ENCODE results near the gene TEX36. TPM values are rescaled to one million over a fixed set of nuclear protein-coding genes. Genes with fewer than 3 reads are reported as not detected.
"Not testable (repeated sequence)": the region's sequence is repeated elsewhere in the genome, so short reads cannot be mapped to it uniquely, and the experiment has no call there.

Gene TEX36
- total RNA-seq, 1 experiment from 2014 or later, result not detected

GRCh38 chr10:125700355-125700911 is 17.5 kb upstream of the TEX36 start:
- Histone ChIP-seq H3K27ac (no peak overlapping the region), H3K4me1 (replicated peaks) (no peaks in the 10 kb centered on the region), H3K27me3 (replicated peaks) (0 out of 2 replicates have a peak, but pooled peaks cover 8% of the 10 kb centered on the region), H3K9me3 (replicated peaks) (no peaks in the 10 kb centered on the region), H3K36me3 (no peaks in the 10 kb centered on the region), H3K4me3 (no peak overlapping the region)
- DNase-seq (ENCODE audit: low read depth in 1 of 2, low spot score in 2 of 2), result no peak

GRCh38 chr10:125699562-125700143 is 16.7 kb upstream of the TEX36 start:
- Histone ChIP-seq H3K27ac (no peak overlapping the region), H3K36me3 (no peaks in the 10 kb centered on the region), H3K4me1 (replicated peaks) (no peaks in the 10 kb centered on the region), H3K27me3 (replicated peaks) (0 out of 2 replicates have a peak, but pooled peaks cover 8% of the 10 kb centered on the region), H3K4me3 (no peak overlapping the region), H3K9me3 (replicated peaks) (no peaks in the 10 kb centered on the region)
- DNase-seq (ENCODE audit: low read depth in 1 of 2, low spot score in 2 of 2), result no peak

DNA sequence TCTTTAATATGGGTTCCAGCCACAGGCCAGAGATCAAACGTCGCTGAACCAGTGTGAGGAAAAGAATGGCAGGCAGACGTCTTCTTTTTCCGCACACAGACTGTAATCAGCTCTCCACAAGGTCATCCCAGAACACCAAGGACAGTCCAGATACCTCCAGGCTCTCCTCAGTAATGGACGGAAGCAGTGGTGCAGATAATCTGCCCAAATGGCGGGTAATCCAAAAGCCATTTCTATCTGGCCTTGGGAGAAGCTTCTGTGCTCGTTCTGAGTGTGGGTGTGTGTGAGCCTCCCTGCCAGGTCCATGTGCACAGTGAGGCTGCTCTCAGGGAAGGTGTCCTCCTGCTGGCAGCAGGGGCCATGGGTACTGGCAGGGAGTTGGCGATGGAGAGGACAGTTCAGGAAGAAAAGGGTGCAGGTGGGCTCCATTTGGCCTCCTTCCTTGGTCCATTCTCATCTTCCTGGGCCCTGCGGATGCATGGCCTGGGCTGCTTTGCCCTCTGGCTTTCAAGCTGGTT is 15.6 kb upstream of the TEX36 start:
- DNase-seq (ENCODE audit: low read depth in 1 of 2, low spot score in 2 of 2), result no peak
- Histone ChIP-seq H3K9me3 (replicated peaks) (no peaks in the 10 kb centered on the region), H3K4me3 (no peak overlapping the region), H3K36me3 (no peaks in the 10 kb centered on the region), H3K27me3 (replicated peaks) (peaks cover 8% of the 10 kb centered on the region; the same call in 1 of the 2 replicates), H3K4me1 (replicated peaks) (no peaks in the 10 kb centered on the region), H3K27ac (no peak overlapping the region)

- not testable (repeated sequence) for H3K4me1 ChIP-seq (replicated peaks); H3K27ac ChIP-seq; H3K9me3 ChIP-seq (replicated peaks); H3K4me3 ChIP-seq; H3K36me3 ChIP-seq; DNase-seq (ENCODE audit: low read depth in 1 of 2, low spot score in 2 of 2)
- H3K27me3 ChIP-seq (replicated peaks), result peaks cover 13% of the 10 kb centered on the region; the same call in 1 of the 2 replicates
These were observed 13.9 kb upstream of the TEX36 start for GRCh38 chr10:125696884-125697283.

DNA sequence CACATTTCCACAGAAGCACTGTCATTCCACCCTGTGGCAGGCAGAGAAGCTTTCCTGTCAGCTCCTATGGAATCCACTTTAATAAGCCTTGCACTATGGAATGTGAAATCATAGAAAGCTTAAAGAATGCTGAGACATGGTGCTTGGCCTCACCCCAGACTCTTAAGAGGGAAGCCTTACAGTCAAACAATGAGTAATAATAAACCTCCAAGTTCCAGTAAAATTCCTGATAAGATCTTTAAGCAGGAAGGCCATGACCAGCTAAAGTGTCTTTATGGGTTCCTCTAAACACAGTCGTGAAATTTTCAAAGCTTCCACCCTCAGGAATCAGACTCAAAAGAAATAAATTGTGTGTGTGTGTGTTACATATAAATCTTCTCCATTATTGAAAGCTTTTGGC is 11.9 kb upstream of the TEX36 start:
- Histone ChIP-seq H3K4me1 (replicated peaks) (no peaks in the 10 kb centered on the region), H3K9me3 (replicated peaks) (no peaks in the 10 kb centered on the region), H3K27me3 (replicated peaks) (peaks cover 12% of the 10 kb centered on the region), H3K27ac (no peak overlapping the region), H3K4me3 (no peak overlapping the region), H3K36me3 (no peaks in the 10 kb centered on the region)
- no peak for DNase-seq (ENCODE audit: low read depth in 1 of 2, low spot score in 2 of 2)

- no peak overlapping the region for H3K4me3 ChIP-seq
- DNase-seq (ENCODE audit: low read depth in 1 of 2, low spot score in 2 of 2), result no peak
- no peaks in the 10 kb centered on the region for H3K4me1 ChIP-seq (replicated peaks)
- no peak overlapping the region for H3K27ac ChIP-seq
- peaks cover 8% of the 10 kb centered on the region for H3K27me3 ChIP-seq (replicated peaks)
- H3K36me3 ChIP-seq, result no peaks in the 10 kb centered on the region
- H3K9me3 ChIP-seq (replicated peaks), result no peaks in the 10 kb centered on the region
These were observed 10.5 kb upstream of the TEX36 start for GRCh38 chr10:125693524-125693847.

DNA sequence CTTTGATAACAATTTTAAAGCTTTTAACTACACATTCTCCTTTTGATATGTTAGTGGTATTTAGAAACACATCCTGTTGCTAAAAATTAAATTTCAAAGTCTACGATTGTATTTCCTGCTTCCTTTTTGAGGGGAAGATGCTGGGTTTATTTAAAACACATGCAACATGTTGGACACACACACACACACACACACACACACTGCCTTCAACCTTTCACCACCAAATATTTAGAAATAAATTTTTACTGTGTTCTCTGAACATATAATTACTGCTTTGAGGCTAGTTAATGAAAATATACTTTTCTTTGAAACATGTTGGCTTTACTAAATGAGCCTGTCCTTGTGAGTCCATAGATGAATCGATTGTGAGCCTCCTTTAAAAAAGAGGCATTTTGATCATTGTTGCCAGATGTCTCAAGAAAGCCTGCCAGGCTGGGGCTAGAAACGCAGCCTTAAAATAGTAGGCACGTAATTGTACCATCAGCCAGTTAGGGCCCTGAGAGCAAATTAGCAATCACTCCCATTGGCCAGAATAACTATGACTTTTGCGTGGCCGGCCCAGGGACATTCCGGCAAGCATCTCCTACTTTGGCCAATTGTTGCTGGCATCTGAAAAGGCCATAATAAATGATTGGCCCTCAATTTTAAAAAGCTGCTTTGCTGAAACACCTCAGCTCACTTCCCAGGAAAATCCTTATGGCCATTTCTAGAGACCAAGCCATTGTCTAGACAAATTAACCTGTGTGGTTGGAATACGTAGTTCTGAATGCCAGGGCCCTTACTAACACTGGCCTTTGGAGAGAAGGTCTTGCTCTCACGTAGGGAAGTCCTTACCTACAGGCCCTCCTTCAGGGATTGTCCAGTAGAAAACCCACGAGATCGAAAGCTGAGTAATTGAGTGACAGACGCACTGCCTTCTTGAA is 9.9 kb upstream of the TEX36 start:
- no peak for DNase-seq (ENCODE audit: low read depth in 1 of 2, low spot score in 2 of 2)
- Histone ChIP-seq H3K27ac (no peak overlapping the region), H3K4me1 (replicated peaks) (no peaks in the 10 kb centered on the region), H3K9me3 (replicated peaks) (no peaks in the 10 kb centered on the region), H3K4me3 (no peak overlapping the region), H3K27me3 (replicated peaks) (peaks cover 8% of the 10 kb centered on the region), H3K36me3 (no peaks in the 10 kb centered on the region)

DNA sequence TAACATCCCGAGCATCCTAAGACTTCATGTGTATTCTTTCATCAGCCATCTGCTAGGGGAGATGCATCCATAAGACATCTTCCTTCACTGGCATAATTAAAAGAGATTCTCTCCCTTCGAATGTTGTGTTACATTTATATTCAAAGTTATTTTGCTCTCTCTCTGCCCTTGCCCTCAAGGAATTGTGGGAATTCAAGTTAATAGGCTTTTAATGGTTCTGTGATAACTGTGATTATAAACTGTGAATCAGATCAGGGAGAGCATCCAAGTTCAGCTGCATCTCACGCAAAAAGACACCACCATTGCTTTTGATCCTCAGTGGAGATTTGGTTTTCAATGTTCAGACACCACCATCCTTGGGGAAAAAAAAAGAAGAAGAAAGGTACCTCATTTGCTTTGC is 9.2 kb upstream of the TEX36 start:
- H3K9me3 ChIP-seq (replicated peaks), result no peaks in the 10 kb centered on the region
- no peaks in the 10 kb centered on the region for H3K36me3 ChIP-seq
- no peak overlapping the region for H3K4me3 ChIP-seq
- no peaks in the 10 kb centered on the region for H3K4me1 ChIP-seq (replicated peaks)
- H3K27me3 ChIP-seq (replicated peaks), result peaks cover 8% of the 10 kb centered on the region
- H3K27ac ChIP-seq, result no peak overlapping the region
- no peak for DNase-seq (ENCODE audit: low read depth in 1 of 2, low spot score in 2 of 2)

- Histone ChIP-seq H3K9me3 (replicated peaks) (no peaks in the 10 kb centered on the region), H3K27ac (no peak overlapping the region), H3K36me3 (no peaks in the 10 kb centered on the region), H3K27me3 (replicated peaks) (peaks cover 8% of the 10 kb centered on the region), H3K4me3 (no peak overlapping the region), H3K4me1 (replicated peaks) (no peaks in the 10 kb centered on the region)
- DNase-seq (ENCODE audit: low read depth in 1 of 2, low spot score in 2 of 2), result no peak
These were observed 8.4 kb upstream of the TEX36 start for GRCh38 chr10:125691160-125691981.

DNA sequence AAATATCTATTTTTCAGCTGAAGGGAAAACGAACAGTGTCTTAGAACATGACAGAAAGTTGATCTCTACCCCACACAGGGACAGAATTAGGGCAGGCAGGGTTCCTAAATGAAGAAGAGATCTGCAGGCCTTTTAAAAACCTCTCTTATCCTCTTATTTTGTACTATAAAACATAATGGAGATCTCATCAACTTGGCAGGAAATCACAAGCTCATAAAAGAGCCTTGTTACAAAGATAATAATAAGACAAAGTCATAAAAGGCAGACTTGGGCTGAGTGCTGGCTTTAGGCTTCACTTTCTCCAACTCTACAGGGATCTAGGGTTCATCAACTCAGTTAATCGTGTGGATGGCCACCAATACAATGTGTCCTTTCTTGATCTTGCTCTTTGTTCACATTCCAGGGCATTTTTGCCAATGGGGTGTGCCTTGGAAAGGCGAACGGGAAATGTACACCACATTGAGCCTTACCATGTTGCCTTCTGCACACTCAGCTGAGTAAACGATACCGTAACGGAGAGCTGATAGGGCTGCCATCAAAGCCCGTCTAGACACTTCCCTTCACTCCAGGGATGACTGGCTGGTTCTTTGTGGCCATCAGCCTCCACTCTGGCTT is 7.1 kb upstream of the TEX36 start:
- no peak overlapping the region for H3K27ac ChIP-seq
- H3K9me3 ChIP-seq (replicated peaks), result no peaks in the 10 kb centered on the region
- H3K4me1 ChIP-seq (replicated peaks), result no peaks in the 10 kb centered on the region
- peaks cover 8% of the 10 kb centered on the region for H3K27me3 ChIP-seq (replicated peaks)
- DNase-seq (ENCODE audit: low read depth in 1 of 2, low spot score in 2 of 2), result no peak
- H3K4me3 ChIP-seq, result no peak overlapping the region
- H3K36me3 ChIP-seq, result no peaks in the 10 kb centered on the region

DNA sequence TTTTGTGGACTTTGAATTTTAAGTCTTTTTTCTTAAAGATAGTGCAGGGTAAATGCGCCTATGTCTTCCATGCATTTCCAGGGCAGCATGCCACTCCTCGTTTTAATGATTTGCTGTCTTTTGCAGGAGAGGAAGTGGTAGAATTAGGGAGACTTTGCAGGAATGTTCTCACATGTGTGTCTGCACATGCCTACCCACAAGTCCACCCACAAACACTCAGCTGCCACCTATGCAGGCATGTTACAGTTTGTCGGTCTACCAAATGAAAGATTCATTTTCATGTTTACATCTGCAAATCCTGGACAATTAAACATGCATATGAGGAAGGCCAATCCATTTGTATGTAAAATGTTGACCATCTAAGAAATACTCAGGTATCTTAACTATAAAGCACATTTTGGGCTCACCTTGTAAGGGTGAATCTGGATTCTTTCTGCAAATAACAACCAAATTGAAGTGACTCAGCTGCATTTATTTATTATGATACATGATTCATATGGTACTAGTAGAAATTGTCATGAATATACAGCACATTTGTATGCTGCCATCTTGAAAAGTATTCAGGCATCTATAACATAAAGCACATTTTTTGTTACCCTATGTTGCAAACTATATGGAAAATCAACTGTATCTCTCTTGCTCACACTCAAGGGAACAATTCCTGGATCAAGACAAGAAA is 4.7 kb upstream of the TEX36 start:
- no peaks in the 10 kb centered on the region for H3K4me1 ChIP-seq (replicated peaks)
- no peak overlapping the region for H3K27ac ChIP-seq
- no peaks in the 10 kb centered on the region for H3K9me3 ChIP-seq (replicated peaks)
- no peaks in the 10 kb centered on the region for H3K36me3 ChIP-seq
- DNase-seq (ENCODE audit: low read depth in 1 of 2, low spot score in 2 of 2), result no peak
- H3K4me3 ChIP-seq, result no peak overlapping the region
- peaks cover 8% of the 10 kb centered on the region for H3K27me3 ChIP-seq (replicated peaks)

GRCh38 chr10:125684581-125684980 is 1.6 kb upstream of the TEX36 start:
- no peak overlapping the region for H3K4me3 ChIP-seq
- no peak for DNase-seq (ENCODE audit: low read depth in 1 of 2, low spot score in 2 of 2)
- no peak overlapping the region for H3K27ac ChIP-seq
- no peaks in the 10 kb centered on the region for H3K9me3 ChIP-seq (replicated peaks)
- H3K36me3 ChIP-seq, result no peaks in the 10 kb centered on the region
- peaks cover 6% of the 10 kb centered on the region; the same call in 1 of the 2 replicates for H3K27me3 ChIP-seq (replicated peaks)
- no peaks in the 10 kb centered on the region for H3K4me1 ChIP-seq (replicated peaks)

GRCh38 chr10:125683821-125684220 is 858 bp upstream of the TEX36 start:
- Histone ChIP-seq H3K27ac (no peak overlapping the region), H3K4me1 (replicated peaks) (no peaks in the 10 kb centered on the region), H3K36me3 (no peaks in the 10 kb centered on the region), H3K4me3 (no peak overlapping the region), H3K9me3 (replicated peaks) (no peaks in the 10 kb centered on the region), H3K27me3 (replicated peaks) (0 out of 2 replicates have a peak, but pooled peaks cover 6% of the 10 kb centered on the region)
- no peak for DNase-seq (ENCODE audit: low read depth in 1 of 2, low spot score in 2 of 2)
